ENCODE data around the gene IRAK2.
"Not testable (repeated sequence)": the region's sequence is repeated elsewhere in the genome, so short reads cannot be mapped to it uniquely, and the experiment has no call there.

IRAK2 gene

GRCh38 chr3:10255835-10256234 is 91.1 kb downstream of the IRAK2 start:
- DNase-seq (ENCODE audit: low read depth), result no peak

- no peak for DNase-seq (ENCODE audit: low read depth)
These were observed 94.3 kb downstream of the IRAK2 start for GRCh38 chr3:10259036-10259435.

GRCh38 chr3:10259798-10260197 is 95.1 kb downstream of the IRAK2 start:
- no peak for DNase-seq (ENCODE audit: low read depth)

- no peak for DNase-seq (ENCODE audit: low read depth)
These were observed 95.5 kb downstream of the IRAK2 start for GRCh38 chr3:10260211-10260701.

GRCh38 chr3:10262027-10262426 is 97.3 kb downstream of the IRAK2 start:
- DNase-seq (ENCODE audit: low read depth), result no peak

- peak; percentile 28 for DNase-seq (ENCODE audit: low read depth)
These were observed 99.1 kb downstream of the IRAK2 start for GRCh38 chr3:10263646-10264363.

GRCh38 chr3:10265833-10266232 is 101.1 kb downstream of the IRAK2 start:
- DNase-seq (ENCODE audit: low read depth), result no peak

GRCh38 chr3:10266936-10267335 is 102.2 kb downstream of the IRAK2 start:
- DNase-seq (ENCODE audit: low read depth), result not testable (repeated sequence)

- no peak for DNase-seq (ENCODE audit: low read depth)
These were observed 103.4 kb downstream of the IRAK2 start for GRCh38 chr3:10268116-10268515.

- DNase-seq (ENCODE audit: low read depth), result no peak
These were observed 104.2 kb downstream of the IRAK2 start for GRCh38 chr3:10268930-10269329.

- no peak for DNase-seq (ENCODE audit: low read depth)
These were observed 104.7 kb downstream of the IRAK2 start for GRCh38 chr3:10269443-10269842.

- DNase-seq (ENCODE audit: low read depth), result not testable (repeated sequence)
These were observed 107.8 kb downstream of the IRAK2 start for GRCh38 chr3:10272476-10272875.

- DNase-seq (ENCODE audit: low read depth), result no peak
These were observed 108.3 kb downstream of the IRAK2 start for GRCh38 chr3:10272977-10273376.

GRCh38 chr3:10273702-10274305 is 109.1 kb downstream of the IRAK2 start:
- peak; percentile 21 for DNase-seq (ENCODE audit: low read depth)

- no peak for DNase-seq (ENCODE audit: low read depth)
These were observed 109.9 kb downstream of the IRAK2 start for GRCh38 chr3:10274601-10275000.

GRCh38 chr3:10277115-10277625 is 112.5 kb downstream of the IRAK2 start:
- no peak for DNase-seq (ENCODE audit: low read depth)

- DNase-seq (ENCODE audit: low read depth), result no peak
These were observed 113.8 kb downstream of the IRAK2 start for GRCh38 chr3:10278501-10278900.

GRCh38 chr3:10279384-10280176 is 114.9 kb downstream of the IRAK2 start:
- DNase-seq (ENCODE audit: low read depth), result no peak

GRCh38 chr3:10280177-10280529 is 115.4 kb downstream of the IRAK2 start:
- DNase-seq (ENCODE audit: low read depth), result no peak

GRCh38 chr3:10280571-10280970 is 115.9 kb downstream of the IRAK2 start:
- no peak for DNase-seq (ENCODE audit: low read depth)

- DNase-seq (ENCODE audit: low read depth), result no peak
These were observed 117.2 kb downstream of the IRAK2 start for GRCh38 chr3:10281951-10282350.

GRCh38 chr3:10283638-10284037 is 118.9 kb downstream of the IRAK2 start:
- DNase-seq (ENCODE audit: low read depth), result no peak

- DNase-seq (ENCODE audit: low read depth), result no peak
These were observed 119.8 kb downstream of the IRAK2 start for GRCh38 chr3:10284496-10284895.
